ENCODE measurements around the gene NKX1-1. TPM values are rescaled to one million over a fixed set of nuclear protein-coding genes. Genes with fewer than 3 reads are reported as not detected.

NKX1-1 gene
- total and polyA plus RNA-seq, 8 donors, result not detected

DNA sequence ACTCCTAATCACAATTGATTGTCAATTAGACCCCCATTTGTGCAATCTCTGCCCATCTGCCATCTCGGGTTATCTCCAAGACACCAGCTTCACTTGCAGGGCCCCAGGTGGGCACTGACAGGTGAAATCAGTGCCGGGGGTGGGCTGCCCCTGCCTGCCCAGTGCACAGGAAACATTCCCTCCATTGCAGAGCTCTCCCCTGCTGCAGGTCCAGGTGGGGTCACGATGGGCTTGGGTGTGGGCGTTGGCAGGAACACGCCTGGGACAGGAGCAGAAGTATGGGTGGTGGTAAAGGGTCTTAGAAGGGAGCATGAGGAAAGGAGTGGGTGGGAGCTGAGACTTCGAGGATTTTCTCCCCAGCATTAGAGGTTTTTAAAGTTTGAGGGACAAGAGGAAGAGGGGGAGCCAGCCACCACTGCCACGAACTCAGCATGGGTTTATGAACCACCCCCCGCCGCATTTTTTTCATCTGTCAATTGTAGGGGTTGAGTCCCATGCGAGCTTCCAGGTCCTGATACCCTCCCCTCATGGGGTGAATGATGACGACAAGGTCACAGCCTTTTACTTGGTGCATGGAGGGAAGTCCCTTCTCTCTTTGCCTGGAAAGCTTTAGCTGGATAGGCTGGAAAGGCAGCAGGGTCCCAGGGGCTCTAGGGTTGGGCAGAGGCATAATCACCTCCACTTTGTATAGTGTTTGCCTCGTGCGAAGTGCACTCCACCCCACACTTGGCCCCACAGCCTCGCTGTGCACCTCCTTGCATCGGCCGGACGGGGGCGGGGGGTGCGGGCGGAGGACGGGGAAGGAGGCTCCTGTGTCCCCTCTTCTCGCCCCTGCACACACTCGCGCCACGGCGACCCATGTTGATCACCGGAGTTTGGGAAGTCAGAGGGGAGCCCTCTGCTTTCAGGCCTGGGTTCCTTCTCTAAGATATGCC is 3.5 kb upstream of the NKX1-1 start:
- intact Hi-C loops (cut with DNase I; ENCODE audit: low total_unique reads), result no loop called here
- TF ChIP-seq, protein P1, sequence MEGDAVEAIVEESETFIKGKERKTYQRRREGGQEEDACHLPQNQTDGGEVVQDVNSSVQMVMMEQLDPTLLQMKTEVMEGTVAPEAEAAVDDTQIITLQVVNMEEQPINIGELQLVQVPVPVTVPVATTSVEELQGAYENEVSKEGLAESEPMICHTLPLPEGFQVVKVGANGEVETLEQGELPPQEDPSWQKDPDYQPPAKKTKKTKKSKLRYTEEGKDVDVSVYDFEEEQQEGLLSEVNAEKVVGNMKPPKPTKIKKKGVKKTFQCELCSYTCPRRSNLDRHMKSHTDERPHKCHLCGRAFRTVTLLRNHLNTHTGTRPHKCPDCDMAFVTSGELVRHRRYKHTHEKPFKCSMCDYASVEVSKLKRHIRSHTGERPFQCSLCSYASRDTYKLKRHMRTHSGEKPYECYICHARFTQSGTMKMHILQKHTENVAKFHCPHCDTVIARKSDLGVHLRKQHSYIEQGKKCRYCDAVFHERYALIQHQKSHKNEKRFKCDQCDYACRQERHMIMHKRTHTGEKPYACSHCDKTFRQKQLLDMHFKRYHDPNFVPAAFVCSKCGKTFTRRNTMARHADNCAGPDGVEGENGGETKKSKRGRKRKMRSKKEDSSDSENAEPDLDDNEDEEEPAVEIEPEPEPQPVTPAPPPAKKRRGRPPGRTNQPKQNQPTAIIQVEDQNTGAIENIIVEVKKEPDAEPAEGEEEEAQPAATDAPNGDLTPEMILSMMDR (IDR thresholded peaks at IDR 0.05), result no peak
- DNase-seq, result peak in 1 of 2 donors; percentile 8
- Histone ChIP-seq H3K4me1 (peaks cover 2 to 42% (median 22%) of the 10 kb centered on the region in 4 donors), H3K36me3 (no peaks in the 10 kb centered on the region), H3K27ac (no peak overlapping the region), H3K9me3 (no peaks in the 10 kb centered on the region), H3K4me3 (no peak overlapping the region), H3K27me3 (peaks cover 56 to 100% (median 98%) of the 10 kb centered on the region in 3 donors)
- WGBS, 5 donors, result 35 to 47% (median 46%) methylated on average over 24 to 27 of the region's 27 CpGs

DNA sequence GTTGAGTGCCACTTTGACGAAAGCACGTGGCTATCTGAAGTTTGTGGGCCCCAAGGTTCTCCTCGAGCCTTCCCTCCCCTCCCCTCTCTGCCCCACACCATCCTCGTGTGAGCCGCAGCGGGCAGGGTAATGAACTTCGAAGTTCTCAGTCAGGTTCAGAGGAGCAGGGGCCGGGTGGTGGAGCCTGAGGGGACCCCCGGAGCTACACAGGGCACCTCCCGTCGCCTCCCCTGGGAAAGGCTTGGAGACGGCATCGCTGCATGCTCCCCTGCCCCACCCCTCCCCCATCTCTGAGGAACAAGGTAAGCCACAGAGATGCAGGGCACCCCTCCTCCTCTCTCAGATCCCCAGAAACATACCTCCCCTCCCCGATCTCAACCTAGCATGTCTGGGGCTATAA is 2.8 kb upstream of the NKX1-1 start:
- Histone ChIP-seq H3K27ac (no peak overlapping the region), H3K4me3 (no peak overlapping the region), H3K27me3 (peaks cover 61 to 100% (median 100%) of the 10 kb centered on the region in 3 donors), H3K9me3 (no peaks in the 10 kb centered on the region), H3K4me1 (peaks cover 6 to 47% (median 28%) of the 10 kb centered on the region in 4 donors), H3K36me3 (no peaks in the 10 kb centered on the region)
- 29 to 42% (median 33%) methylated on average over 12 to 14 of the region's 14 CpGs for WGBS, 5 donors
- intact Hi-C loops (cut with DNase I; ENCODE audit: low total_unique reads), result no loop called here
- TF ChIP-seq EP300 (IDR thresholded peaks at IDR 0.05), result no peak
- TF ChIP-seq POLR2A (IDR thresholded peaks at IDR 0.05), result no peak
- TF ChIP-seq POLR2AphosphoS5 (IDR thresholded peaks at IDR 0.05), result no peak
- TF ChIP-seq, protein P1 (IDR thresholded peaks at IDR 0.05), result no peak
- DNase-seq, result peak in 1 of 2 donors; percentile 15

DNA sequence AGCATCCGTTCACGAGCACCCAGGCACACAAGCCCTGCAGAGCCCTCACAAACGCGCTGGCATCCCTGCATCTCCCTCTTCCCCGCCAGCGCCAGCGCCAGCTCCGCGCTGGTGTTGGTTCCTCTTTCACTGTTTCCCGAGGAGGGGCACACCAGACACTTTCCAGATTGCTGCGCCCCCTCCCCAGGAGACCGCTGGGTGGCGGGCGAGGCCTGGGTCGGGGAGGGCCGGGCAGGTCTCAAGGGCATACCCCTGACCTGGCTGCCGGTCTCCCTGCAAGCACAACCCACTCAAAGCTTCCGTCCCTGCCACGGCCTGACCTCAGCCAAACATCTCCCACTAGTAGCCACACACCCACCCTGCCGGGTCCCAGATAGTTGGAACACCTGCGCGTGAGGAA is 2.2 kb upstream of the NKX1-1 start:
- peaks cover 67 to 100% (median 100%) of the 10 kb centered on the region in 3 donors for H3K27me3 ChIP-seq
- WGBS, 5 donors, result 13 to 18% (median 16%) methylated on average over 20 to 22 of the region's 22 CpGs
- no peak overlapping the region for H3K4me3 ChIP-seq
- DNase-seq, result peak in 1 of 2 donors; percentile 19
- TF ChIP-seq EP300 (IDR thresholded peaks at IDR 0.05) (no peak), POLR2AphosphoS5 (IDR thresholded peaks at IDR 0.05) (no peak)
- TF ChIP-seq, protein P1 (IDR thresholded peaks at IDR 0.05), result no peak
- peaks cover 13 to 48% (median 32%) of the 10 kb centered on the region in 4 donors for H3K4me1 ChIP-seq
- H3K36me3 ChIP-seq, result no peaks in the 10 kb centered on the region
- H3K27ac ChIP-seq, result no peak overlapping the region
- no peaks in the 10 kb centered on the region for H3K9me3 ChIP-seq
- intact Hi-C loops (cut with DNase I; ENCODE audit: low total_unique reads), result no loop called here

DNA sequence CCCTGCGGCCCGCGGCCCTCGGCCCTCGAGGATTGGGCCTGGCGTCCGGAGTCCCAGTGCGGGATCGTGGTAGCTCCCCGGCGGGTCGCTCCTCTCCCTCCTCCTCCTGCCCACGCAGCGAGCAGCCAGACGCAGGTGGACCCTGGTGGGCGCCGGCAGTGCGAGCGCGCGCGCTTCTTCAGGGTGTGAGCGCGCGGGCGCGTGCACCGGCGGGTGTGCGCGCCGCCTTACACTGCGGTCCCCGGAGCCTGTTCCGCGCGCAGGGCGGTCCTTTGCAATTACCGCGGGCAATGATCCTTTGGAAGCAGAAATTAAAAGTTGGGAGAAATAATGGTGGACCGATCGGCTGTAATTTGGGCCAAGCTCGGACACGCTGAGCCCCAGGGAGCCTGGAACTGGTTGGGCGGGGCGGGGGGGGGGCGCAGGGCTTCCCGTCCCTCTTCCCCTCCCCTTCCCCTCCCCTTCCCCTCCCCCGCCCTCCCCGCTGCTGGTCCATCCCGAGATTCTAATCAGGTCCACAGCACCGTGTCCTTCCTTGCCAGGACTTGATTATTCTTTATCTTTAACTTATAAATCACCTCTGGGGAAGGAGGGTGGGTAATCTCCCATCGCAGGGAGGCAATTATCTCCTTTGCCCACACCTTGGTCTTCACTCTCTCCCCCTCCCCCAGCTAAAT is 1.6 kb upstream of the NKX1-1 start:
- WGBS, 5 donors, result 4 to 11% (median 5%) methylated on average over 31 to 53 of the region's 53 CpGs
- no peaks in the 10 kb centered on the region for H3K9me3 ChIP-seq

More for the DNA sequence above, 1.6 kb upstream of the NKX1-1 start:
- H3K36me3 ChIP-seq, result no peaks in the 10 kb centered on the region
- TF ChIP-seq POLR2AphosphoS5 (IDR thresholded peaks at IDR 0.05) (no peak), EP300 (IDR thresholded peaks at IDR 0.05) (no peak), POLR2A (IDR thresholded peaks at IDR 0.05) (no peak)
- TF ChIP-seq, protein P1 (IDR thresholded peaks at IDR 0.05), result no peak
- no peak overlapping the region for H3K4me3 ChIP-seq
- H3K4me1 ChIP-seq, result peaks cover 17 to 55% (median 36%) of the 10 kb centered on the region in 4 donors
- H3K27me3 ChIP-seq, result peaks cover 70 to 100% (median 100%) of the 10 kb centered on the region in 3 donors
- peak in 1 of 2 donors; percentile 1 for DNase-seq
- no peak overlapping the region for H3K27ac ChIP-seq
- intact Hi-C loops (cut with DNase I; ENCODE audit: low total_unique reads), result no loop called here
